ENCODE measurements around the gene GFRA1.

- no peak for TF ChIP-seq CTCF (IDR thresholded peaks at IDR 0.05)
- no peak for TF ChIP-seq POLR2A (IDR thresholded peaks at IDR 0.05)
Observed at GRCh38 chr10:116233230-116233629, 39.8 kb downstream of the GFRA1 start.
